Measurements from ENCODE around the gene SLC6A9.
A peak's percentile ranks its signal among the peaks of the same experiment; 100 is the strongest.

The SLC6A9 gene

DNA sequence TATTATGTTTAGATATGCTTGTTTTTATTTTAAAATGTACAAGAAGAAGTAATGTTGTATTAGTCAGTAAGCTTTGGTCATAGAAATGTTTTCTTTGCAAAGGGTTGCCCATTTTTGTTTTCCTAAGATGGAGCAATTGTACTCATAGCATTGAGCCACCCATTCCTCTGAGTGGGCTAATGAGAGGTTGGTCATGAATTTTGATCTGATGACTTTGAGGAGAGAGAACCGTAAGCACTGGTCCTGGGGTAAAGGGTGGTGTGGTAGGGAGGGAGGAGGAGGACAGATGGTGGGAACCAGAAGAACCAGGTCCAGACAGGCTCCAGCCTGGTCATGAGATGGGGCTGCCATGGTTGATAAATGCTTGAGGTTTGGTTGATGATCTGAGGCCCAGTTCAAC lies 15.9 kb upstream of the SLC6A9 start:
- no peak for DNase-seq

DNA sequence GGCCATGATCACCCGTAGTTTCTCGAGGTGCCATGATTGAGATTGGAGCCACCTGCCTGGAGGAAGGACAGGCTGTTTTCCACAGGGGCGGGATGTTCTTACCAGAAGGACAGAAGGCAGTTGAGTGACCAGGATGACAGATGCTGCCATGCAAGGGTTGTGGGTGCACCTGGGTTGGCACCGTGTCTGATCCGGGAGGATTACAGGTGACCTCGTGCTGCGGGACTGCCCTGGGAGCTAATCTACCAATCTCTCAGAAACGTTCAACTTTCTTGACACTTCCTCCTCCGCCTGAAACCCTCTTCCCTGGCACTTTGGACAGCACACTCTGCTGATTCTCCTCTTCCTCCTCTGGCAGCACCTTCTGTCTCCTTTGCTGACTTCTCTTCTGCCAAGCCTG lies 13.8 kb upstream of the SLC6A9 start:
- no peak for DNase-seq

DNA sequence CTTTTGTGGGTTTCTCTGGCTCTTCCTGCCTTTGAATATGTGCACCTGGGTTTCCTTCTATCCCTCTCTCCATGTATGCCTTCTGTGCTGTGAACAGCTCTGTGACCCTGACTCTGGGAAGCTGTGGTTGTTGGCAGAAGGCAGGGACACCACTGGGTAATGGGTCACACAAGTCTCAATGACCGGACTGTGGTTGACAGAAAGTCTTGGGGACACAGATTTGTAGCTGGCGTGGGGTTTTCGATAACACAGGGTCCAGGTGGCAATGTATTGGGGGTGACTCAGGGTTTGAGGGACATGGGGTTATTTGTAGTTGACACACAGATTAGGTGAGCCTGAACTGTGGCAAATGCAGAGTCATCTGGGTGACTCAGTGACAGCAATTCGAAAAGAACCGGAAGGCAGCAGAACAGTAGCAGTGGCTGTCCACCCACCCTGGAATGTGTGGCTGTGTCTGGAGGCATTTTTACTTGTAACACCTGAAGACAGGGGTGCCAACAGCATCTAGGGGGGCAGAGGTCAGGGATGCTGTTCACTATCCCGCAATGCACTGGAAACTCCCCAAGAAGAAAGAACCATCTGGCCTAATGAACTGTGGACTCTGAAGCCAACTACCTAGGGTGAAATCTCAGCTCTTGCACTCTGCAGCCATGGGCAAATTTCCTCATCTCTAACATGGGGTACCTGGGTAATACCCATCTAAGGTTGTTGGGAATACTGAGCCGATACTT lies 13.0 kb upstream of the SLC6A9 start:
- no peak for DNase-seq

DNA sequence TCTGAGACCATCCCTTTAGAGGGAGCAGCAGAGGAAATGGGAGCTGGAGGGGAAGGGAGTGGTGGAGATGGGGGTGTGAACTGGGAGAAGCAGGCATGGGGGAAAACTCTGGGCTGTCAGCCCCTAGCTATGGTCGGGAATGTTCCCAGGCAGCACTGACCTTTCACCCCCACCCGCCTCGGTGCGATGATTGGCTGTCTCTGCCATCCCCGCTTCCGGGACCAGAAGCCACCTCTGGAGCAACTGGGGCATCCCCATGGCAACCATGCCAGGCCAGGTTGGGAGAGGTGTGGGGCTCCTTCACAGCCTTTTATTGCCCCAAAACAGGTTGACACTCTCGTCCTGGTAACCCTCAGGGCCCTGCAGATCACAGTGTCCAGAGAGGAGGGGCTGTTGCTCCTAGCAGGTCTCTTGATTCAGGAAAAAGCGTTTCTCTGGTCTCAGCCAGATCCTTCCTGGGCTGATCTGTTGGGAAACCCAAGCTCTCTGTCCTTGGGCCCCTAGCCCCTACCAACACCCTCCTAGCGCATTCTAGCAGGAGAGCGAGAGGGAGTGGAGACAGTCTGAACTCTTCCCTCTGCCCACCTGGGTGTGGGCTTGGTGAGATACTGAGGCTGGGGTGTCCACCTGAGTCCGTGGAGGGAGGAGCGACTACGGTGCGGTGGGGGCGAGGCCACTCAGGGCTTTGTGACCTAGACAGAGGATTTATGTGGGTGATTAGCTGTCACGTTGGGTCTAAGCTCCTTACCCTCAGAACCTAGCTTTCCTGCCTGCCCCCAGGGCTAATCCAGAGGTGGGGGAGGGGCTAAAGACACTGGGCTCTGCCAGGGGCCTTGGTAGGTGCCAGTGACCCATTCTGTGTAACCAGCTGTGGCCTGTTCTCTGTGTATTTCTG lies 12.2 kb upstream of the SLC6A9 start:
- DNase-seq = no peak

DNA sequence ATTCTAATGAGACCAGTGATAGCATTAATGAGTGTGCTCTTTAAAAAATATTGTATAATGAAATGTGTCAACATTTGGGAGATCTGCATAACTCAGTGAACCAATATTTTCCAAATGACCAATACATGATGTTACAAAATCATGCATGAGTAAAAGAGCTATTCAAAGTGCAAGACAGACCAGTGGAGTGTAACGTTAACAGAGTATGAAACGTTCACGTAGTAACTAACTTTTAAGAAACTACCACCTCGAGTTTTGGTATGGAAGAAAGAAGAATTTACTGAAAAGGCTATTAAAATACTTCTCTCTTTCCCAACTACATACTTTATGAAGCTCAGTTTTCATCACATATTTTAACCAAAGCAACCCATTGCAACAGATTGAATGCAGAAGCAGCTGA lies 9.6 kb upstream of the SLC6A9 start:
- DNase-seq = no peak

DNA sequence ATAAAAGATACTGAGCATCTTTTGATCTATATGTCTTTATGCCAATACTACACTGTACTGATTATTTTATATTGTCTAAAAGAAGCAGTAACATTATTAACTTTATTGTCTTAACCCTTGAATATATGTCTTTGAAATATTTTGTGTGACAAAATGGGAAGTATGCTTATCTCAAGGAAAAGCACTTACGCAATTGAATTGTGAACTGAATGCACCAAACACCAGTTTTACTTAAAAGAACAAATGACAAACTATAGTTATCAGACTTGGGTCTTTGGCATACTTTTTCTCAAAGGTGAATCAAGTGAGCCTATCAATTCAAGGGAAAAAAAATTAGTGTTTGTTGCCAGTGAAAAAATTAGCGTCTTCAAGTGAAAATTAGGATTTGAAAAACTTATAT lies 9.2 kb upstream of the SLC6A9 start:
- DNase-seq = no peak

DNA sequence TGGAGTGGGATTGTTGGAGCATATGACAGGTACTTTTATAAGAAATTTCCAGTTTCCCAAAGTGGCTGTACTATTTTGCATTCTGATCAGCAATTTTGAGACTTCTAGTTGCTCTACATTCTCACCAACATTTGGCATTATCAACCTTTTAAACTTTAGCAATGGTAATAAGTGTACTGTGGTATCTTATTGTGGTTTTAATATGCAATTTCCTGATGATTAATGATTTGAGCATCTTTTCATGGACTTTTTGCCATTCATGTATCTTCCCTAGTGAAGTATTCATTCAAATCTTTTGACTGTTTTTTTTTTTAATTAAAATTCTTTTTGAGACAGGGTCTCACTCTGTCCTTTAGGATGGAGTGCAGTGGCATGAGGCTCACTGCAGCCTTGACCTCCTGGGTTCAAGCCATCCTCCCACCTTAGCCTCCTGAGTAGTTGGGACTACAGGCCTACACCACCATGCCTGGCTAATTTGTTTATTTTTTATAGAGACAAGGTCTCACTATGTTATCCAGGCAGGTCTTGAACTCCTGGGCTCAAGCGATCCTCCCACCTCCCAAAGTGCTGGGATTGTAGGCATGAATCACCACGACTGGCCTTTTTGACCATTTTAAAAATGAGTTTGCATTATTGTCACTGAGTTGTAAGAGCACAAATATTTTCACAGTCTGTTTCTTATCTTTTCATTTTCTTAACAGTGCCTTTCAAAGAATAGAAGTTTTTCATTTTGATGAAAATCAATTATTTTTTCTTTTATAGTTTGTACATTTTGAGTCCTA lies 7.8 kb upstream of the SLC6A9 start:
- no peak for DNase-seq

DNA sequence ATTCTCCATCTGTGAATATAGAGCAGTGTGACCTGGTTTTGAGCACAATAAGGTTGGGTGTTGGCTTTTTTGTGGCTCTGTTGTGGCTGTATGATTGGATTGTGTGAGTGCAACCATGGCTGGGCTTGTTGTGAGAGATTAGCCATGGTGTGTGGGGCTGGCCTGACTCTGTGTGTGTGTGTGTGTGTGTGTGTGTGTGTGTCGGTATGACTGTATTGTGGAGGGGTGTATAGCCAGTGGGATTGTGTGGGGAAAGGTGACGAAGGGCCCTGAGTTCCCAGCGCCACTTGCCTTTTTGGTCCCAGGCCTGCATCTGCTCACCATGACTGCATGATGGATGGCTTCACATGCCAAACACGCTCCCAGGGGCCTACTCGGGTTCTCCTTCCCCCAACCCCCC lies 5.9 kb upstream of the SLC6A9 start:
- DNase-seq = no peak

DNA sequence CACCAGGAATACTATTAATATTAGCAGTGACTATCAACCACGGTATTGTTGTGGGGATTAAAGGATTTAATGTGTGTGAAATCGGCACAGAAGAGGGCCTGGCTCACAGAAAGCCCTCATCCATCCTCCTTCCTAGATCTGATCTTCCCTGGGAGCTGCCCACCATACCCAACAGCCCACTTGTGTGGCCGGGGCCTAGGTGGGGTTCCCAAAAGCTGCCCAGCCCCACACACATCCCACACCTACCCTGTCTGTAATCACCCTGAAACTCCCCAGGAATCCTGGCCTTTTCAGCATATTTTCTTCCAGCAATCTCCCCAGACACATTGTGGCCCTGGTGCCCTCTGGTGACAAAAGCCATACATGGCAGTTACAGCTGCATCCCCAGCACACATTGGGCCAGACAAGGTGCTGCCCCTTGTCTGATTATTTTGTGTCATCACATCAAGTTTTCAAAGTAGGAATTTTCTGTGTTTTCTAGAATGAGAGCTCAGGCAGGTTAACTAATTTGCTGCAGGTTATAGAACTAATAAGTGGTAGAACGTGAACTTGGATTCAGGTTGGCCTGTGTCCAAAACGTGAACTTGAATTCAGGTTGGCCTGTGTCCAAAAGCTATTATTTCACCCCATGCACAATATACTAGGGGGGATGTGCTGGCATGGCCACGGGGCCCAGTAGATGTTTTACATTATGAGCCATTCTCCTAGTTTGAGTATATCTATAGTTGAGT lies 5.3 kb upstream of the SLC6A9 start:
- peak in 4 of 5 donors; percentile 48 to 58 (median 54) for DNase-seq

DNA sequence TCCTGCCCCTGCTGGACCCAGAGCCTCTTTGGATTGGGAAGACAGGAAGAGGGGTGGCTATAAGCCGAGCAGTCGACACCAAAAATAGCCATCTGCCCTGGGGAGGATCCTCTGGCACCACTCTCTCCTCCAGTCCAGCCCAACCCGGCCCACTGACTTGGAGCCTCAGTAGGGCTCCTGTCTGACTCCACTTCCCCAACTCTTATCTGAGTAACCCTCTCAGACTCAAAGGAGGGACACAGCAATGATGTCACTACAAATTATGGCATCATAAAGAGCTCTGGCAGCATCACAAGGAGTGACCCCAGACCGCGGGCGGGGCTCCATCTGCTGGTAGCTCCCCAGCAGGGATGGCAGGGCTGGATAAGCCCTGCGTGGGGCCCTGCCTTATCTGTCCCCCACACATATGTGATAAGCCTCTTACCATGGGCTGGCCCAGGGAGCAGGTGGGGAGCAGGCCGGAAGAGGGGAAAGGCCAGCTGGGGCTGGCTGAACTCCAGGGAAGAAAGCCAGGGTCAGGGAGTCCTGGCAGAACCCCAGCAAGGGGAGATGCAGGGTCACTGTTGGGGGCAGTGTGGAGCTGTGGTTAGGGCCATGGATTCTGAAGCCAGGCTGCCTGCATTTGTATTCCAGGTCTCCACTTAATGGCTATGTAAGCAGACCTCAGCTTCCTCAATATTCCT lies 4.6 kb upstream of the SLC6A9 start:
- no peak for DNase-seq

- no peak for DNase-seq
Measured at GRCh38 chr1:44034976-44035716, 3.9 kb upstream of the SLC6A9 start.

DNA sequence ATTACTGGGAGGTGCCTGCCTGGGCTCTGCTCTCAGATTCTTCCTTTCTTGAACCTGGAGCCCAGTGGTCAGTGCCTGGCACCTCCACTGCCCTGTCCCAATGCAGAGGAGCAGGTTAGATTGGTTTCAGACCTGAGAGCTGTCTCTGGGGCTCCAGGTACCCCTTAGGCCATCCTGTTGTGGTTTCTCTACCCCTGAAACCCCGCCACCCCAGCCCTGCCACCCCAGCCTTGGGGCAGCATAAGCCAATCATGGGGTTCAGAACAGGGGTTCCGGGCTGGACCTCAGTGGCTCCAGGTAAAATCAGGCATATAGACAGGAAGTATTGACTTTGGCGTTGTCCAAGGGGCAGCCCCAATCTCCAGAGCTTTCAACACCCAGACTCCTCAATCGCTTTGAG lies 3.2 kb upstream of the SLC6A9 start:
- DNase-seq = no peak

- DNase-seq = no peak
Measured at GRCh38 chr1:44033756-44034155, 2.5 kb upstream of the SLC6A9 start.

DNA sequence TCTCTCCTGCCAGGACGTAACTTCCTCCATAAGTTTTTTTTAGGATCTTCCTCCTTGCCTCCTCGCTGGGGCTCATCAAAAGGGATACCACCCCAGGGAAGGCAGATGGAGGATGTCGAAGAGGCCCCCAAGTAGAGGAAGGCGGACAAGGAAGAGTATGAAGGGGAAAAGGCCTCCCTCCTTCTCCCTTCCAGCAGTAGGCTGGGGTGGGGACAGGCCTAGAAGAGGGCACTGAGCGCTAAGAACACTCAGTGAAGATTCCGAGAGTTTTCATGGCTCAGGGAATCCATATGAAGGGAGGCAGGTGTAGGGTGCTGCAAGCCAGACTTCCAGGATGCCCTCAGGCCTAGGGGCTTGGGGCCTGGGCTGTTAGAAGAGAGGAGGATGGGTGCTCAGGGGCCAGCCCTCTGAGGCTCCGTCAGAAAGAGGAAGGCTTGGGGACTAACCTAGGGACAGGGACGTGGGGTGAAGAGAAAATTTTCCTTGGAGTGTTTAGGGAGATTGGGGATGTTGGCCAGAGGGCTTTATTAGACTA lies 1.8 kb upstream of the SLC6A9 start:
- DNase-seq = no peak

- no peak for DNase-seq
Measured at GRCh38 chr1:44032170-44032790, 1.0 kb upstream of the SLC6A9 start.

DNA sequence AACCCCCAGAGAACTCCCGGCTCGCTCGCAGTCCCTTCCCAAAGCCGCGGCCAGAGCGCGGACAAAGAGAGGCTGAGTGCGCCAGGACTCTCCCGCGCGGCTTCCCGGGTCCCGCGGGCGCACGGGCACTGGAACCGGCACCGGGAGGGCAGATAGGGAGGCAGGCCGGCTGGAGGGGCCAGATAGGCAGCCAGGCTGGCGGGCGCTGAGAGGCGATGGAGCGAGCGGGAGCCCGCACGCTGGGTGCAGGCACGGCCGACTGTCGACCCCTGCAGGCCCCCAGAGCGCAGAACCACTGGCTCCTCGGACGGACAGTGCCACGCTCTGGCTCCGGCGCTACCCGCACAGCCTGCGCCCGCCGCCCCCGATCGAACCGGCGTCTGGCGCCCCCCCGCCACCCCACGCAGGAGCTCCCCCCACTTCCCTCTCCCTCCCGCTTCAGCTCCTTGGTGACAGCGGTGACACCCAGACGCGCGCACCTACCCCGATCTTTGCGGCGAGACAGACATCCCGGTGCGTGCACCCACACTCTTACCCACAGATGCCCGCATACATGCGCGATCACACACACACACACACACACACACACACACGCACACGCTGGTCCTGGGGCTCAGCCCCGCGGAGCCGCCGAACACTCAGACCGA lies 534 bp downstream of the SLC6A9 start:
- DNase-seq = peak; percentile 30 to 63 (median 45)

DNA sequence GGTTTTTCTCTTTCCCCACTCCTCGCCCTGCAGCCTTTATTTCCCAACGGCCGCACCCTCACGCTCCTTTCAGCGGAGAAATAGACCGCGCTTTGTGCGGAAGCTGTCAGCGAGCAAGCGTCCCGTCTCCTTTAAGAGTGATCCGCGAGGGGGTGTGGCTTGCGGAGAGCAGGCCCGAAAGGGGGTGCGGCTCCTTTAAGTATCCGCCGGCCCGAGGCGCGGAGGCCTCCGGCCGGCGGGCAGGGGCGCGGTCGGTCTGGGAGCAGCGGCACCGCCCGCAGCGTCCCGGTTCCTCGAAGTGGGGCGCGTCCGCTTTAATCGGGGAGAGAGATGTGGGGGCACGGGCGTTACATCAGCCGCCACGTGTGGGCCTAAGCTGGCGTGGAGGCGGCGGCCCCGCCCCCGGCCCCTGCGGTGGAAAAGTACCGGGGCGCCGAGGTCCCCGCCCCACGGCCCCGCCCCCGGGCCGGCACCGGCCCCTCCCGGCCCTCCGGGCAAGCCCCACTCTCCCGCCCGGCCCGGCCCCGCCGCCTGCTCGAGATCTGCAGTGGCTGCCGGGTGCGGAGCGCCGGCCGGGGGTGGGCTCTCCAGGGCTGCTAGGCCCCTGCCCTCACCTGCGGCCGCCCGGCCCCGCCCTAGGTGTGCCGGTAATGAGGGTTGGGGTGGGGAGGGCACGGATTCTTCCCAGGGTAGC lies 1.2 kb downstream of the SLC6A9 start:
- DNase-seq = peak; percentile 70 to 94 (median 79)

DNA sequence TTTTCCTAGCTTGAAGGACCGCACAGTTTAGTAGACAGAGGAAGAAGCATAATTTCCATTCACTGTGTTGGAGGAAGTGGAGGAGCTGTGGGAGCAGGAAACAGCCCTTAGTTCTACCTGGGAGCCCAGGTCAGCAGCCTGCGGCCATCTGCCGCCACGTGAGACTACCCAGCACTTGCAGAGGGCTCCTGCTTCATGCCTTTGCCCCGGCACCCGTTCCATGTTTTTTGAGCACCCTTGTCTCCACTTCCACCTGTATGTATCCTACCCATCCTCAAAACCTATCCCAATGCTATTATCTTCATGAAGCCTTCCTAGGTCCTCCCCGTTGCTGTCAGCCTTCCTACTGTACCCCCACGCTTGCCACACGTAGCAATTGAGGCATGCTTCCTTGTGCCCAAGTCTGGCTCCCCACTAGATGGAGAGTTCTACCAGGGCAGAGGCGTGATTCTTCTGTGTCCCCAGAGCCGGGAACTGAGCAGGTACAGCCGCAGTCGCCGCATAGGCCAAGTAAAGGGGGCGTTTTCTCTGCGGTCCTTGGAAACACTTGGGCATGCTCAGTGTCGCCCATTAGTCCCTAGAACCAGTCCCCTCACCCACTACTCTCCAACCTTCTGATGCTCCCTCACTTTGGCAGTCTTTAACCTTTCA lies 1.9 kb downstream of the SLC6A9 start:
- peak in 2 of 5 donors; percentile 9 to 11 for DNase-seq

- DNase-seq = no peak
Measured at GRCh38 chr1:44027320-44027719, 3.9 kb downstream of the SLC6A9 start.

Data from T-helper 1 cell (primary cell).